Measurements from ENCODE around the gene VAC14.

Gene VAC14

GRCh38 chr16:70680495-70681381, 120.2 kb downstream of the VAC14 start:
- Histone ChIP-seq H3K4me3 (ENCODE audit: low read depth, low read length, poor library complexity, severe bottlenecking) (peak overlapping the region; percentile 41), H3K9me3 (ENCODE audit: low read length) (no peaks in the 10 kb centered on the region), H2AFZ (ENCODE audit: low read length) (no peak overlapping the region), H3K36me3 (ENCODE audit: insufficient read depth, low read length) (no peaks in the 10 kb centered on the region), H4K20me1 (ENCODE audit: insufficient read depth, low read length) (no peaks in the 10 kb centered on the region), H3K27ac (ENCODE audit: low read depth, low read length, poor library complexity, severe bottlenecking) (no peak overlapping the region), H3K9me2 (ENCODE audit: low read depth, low read length) (no peaks in the 10 kb centered on the region), H3K27me3 (ENCODE audit: insufficient read depth, low read length) (no peaks in the 10 kb centered on the region), H3K79me2 (ENCODE audit: insufficient read depth, low read length) (no peaks in the 10 kb centered on the region), H3K4me2 (ENCODE audit: low read length) (peak overlapping the region; percentile 69), H3K9ac (ENCODE audit: low read length) (peak overlapping the region; percentile 25; the same call in 1 of the 2 replicates), H3K4me1 (ENCODE audit: insufficient read depth, low read length, severe bottlenecking) (peaks cover 5% of the 10 kb centered on the region), H3F3A (ENCODE audit: insufficient read depth, low read length) (no peaks in the 10 kb centered on the region)
- TF ChIP-seq, protein P1, sequence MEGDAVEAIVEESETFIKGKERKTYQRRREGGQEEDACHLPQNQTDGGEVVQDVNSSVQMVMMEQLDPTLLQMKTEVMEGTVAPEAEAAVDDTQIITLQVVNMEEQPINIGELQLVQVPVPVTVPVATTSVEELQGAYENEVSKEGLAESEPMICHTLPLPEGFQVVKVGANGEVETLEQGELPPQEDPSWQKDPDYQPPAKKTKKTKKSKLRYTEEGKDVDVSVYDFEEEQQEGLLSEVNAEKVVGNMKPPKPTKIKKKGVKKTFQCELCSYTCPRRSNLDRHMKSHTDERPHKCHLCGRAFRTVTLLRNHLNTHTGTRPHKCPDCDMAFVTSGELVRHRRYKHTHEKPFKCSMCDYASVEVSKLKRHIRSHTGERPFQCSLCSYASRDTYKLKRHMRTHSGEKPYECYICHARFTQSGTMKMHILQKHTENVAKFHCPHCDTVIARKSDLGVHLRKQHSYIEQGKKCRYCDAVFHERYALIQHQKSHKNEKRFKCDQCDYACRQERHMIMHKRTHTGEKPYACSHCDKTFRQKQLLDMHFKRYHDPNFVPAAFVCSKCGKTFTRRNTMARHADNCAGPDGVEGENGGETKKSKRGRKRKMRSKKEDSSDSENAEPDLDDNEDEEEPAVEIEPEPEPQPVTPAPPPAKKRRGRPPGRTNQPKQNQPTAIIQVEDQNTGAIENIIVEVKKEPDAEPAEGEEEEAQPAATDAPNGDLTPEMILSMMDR (IDR thresholded peaks at IDR 0.05; ENCODE audit: low read length): no peak
- no peak for TF ChIP-seq EZH2 (IDR thresholded peaks at IDR 0.05; ENCODE audit: borderline replicate concordance, low read length)

- TF ChIP-seq, protein P1 (IDR thresholded peaks at IDR 0.05; ENCODE audit: low read length): peak; percentile 32
- TF ChIP-seq EZH2 (IDR thresholded peaks at IDR 0.05; ENCODE audit: borderline replicate concordance, low read length): no peak
- Histone ChIP-seq H4K20me1 (ENCODE audit: insufficient read depth, low read length) (no peaks in the 10 kb centered on the region), H3K4me1 (ENCODE audit: insufficient read depth, low read length, severe bottlenecking) (peaks cover 5% of the 10 kb centered on the region), H3K9ac (ENCODE audit: low read length) (peak overlapping the region; percentile 25; the same call in 1 of the 2 replicates), H3K27ac (ENCODE audit: low read depth, low read length, poor library complexity, severe bottlenecking) (no peak overlapping the region), H3K9me3 (ENCODE audit: low read length) (no peaks in the 10 kb centered on the region), H3K4me3 (ENCODE audit: low read depth, low read length, poor library complexity, severe bottlenecking) (peak overlapping the region; percentile 41), H2AFZ (ENCODE audit: low read length) (no peak overlapping the region), H3F3A (ENCODE audit: insufficient read depth, low read length) (no peaks in the 10 kb centered on the region), H3K36me3 (ENCODE audit: insufficient read depth, low read length) (no peaks in the 10 kb centered on the region), H3K27me3 (ENCODE audit: insufficient read depth, low read length) (no peaks in the 10 kb centered on the region), H3K4me2 (ENCODE audit: low read length) (peak overlapping the region; percentile 69), H3K79me2 (ENCODE audit: insufficient read depth, low read length) (no peaks in the 10 kb centered on the region), H3K9me2 (ENCODE audit: low read depth, low read length) (no peaks in the 10 kb centered on the region)
These were observed 121.1 kb downstream of the VAC14 start for GRCh38 chr16:70679671-70680494.

DNA sequence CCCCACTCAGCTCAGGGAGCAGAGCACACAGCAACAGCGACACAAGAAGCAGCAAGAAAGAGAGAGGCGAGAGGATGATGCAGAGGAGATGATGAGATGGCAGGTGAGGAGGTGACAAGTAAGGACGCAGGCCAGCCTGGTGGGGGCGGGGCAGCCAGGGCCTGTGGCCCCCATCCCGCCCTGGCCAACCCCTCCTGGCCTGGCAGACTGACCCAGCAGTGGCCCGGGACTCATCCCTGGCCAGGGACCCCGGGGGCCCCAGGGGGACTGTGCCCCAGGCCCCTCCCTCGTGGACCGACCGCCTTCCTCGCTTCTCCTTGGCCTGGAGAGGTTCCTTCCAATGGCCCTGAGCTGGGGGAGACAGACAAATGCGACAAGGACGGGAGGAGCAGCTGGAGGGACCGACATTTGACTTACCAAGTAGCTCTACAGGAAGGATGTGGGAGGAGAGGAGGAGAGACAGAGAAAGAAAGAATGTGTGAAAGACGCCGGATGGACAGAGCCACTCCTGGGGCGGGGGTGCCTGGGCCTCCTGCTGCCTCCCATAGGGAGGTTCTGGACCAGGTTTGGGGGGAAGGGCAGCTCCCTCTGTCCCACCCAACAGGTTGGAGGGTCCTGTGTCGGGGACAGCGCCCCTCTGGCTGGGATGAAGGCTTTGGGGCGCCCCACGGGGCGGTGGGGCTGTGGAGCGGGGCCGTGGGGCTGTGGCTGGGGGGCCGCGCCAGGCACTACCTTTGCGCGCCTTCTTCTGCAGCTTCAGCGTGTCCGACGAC, 121.9 kb downstream of the VAC14 start:
- Histone ChIP-seq H3K4me1 (ENCODE audit: insufficient read depth, low read length, severe bottlenecking) (peaks cover 5% of the 10 kb centered on the region), H3K4me3 (ENCODE audit: low read depth, low read length, poor library complexity, severe bottlenecking) (no peak overlapping the region), H3K9me2 (ENCODE audit: low read depth, low read length) (no peaks in the 10 kb centered on the region), H3K36me3 (ENCODE audit: insufficient read depth, low read length) (no peaks in the 10 kb centered on the region), H4K20me1 (ENCODE audit: insufficient read depth, low read length) (no peaks in the 10 kb centered on the region), H2AFZ (ENCODE audit: low read length) (no peak overlapping the region), H3K9ac (ENCODE audit: low read length) (no peak overlapping the region), H3K4me2 (ENCODE audit: low read length) (no peak overlapping the region), H3K79me2 (ENCODE audit: insufficient read depth, low read length) (no peaks in the 10 kb centered on the region), H3F3A (ENCODE audit: insufficient read depth, low read length) (no peaks in the 10 kb centered on the region), H3K27ac (ENCODE audit: low read depth, low read length, poor library complexity, severe bottlenecking) (no peak overlapping the region), H3K9me3 (ENCODE audit: low read length) (no peaks in the 10 kb centered on the region), H3K27me3 (ENCODE audit: insufficient read depth, low read length) (no peaks in the 10 kb centered on the region)
- TF ChIP-seq, protein P1 (IDR thresholded peaks at IDR 0.05; ENCODE audit: low read length): no peak
- no peak for TF ChIP-seq EZH2 (IDR thresholded peaks at IDR 0.05; ENCODE audit: borderline replicate concordance, low read length)

All from OCI-LY1 (cell line).